Measurements from ENCODE around the gene LIMA1.
"Not testable (repeated sequence)": the region's sequence is repeated elsewhere in the genome, so short reads cannot be mapped to it uniquely, and the experiment has no call there.

LIMA1 gene

DNA sequence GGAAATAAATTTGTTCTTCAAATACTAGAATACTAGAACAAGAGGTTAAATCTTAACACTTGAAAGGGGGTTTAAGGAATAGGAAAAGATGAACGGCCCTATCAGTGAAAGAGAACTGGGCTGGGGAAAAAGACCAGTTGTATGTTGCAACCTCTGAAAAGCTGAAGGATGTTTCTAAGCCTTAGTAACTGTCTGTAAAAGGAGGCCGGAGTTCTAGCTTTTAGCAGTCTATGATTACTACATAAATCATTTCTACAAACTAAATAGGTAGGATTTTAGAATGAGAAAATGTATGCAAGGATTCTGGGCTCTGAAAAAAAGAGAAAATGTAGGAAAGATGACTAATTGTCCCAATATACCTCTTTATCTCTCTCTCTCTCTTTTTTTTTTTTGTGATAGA lies 121.1 kb downstream of the LIMA1 start:
- no peak overlapping the region for H3K4me3 ChIP-seq (ENCODE audit: low read depth, low read length)
- no peak for DNase-seq (ENCODE audit: low read depth)
- no peak for TF ChIP-seq CTCF (IDR thresholded peaks at IDR 0.05; ENCODE audit: control insufficient read depth, extremely low read depth, insufficient read depth)

GRCh38 chr12:50160643-50161042 lies 122.7 kb downstream of the LIMA1 start:
- no peak for TF ChIP-seq CTCF (IDR thresholded peaks at IDR 0.05; ENCODE audit: control insufficient read depth, extremely low read depth, insufficient read depth)
- no peak for DNase-seq (ENCODE audit: low read depth)
- no peak overlapping the region for H3K4me3 ChIP-seq (ENCODE audit: low read depth, low read length)

DNA sequence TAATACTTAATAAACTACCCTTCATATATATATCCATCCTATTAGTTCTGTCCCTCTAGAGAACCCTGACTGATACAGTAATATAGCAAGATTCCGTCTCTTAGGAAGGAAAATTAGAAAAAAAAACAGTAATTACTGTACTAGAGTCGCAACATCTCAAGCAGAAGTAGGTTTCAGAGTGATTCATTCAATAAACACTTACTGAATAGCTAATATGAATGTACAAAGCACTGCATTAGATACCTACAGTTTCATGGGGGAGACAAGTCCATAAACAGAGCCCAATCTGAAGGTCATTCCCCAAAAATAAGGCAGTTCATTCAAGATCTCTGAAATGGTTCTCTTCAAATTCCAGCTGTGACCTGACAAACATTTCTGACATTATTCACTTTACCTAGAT lies 126.1 kb downstream of the LIMA1 start:
- no peak for DNase-seq (ENCODE audit: low read depth)
- no peak for TF ChIP-seq CTCF (IDR thresholded peaks at IDR 0.05; ENCODE audit: control insufficient read depth, extremely low read depth, insufficient read depth)
- no peak overlapping the region for H3K4me3 ChIP-seq (ENCODE audit: low read depth, low read length)

GRCh38 chr12:50156641-50157040 lies 126.7 kb downstream of the LIMA1 start:
- H3K4me3 ChIP-seq (ENCODE audit: low read depth, low read length), result no peak overlapping the region
- DNase-seq (ENCODE audit: low read depth), result no peak
- TF ChIP-seq CTCF (IDR thresholded peaks at IDR 0.05; ENCODE audit: control insufficient read depth, extremely low read depth, insufficient read depth), result no peak

DNA sequence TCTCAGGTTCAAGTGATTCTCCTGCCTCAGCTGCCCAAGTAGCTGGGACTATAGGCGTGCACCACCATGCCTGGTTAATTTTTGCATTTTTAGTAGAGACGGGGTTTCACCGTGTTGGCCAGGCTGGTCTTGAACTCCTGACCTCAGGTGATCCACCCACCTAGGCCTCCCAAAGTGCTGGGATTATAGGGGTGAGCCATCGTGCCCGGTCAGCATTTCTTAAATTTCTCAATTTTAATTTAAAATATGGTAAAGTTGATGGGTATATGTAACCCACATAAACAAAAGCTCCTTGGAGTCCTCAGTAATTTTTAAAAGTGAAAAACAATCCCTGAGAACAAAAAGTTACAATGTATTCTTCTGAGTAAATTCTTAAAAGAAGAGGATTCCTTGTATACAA lies 128.4 kb downstream of the LIMA1 start:
- not testable (repeated sequence) for DNase-seq (ENCODE audit: low read depth); H3K4me3 ChIP-seq (ENCODE audit: low read depth, low read length)

GRCh38 chr12:50151047-50151687 lies 132.2 kb downstream of the LIMA1 start:
- no peak for TF ChIP-seq CTCF (IDR thresholded peaks at IDR 0.05; ENCODE audit: control insufficient read depth, extremely low read depth, insufficient read depth)

GRCh38 chr12:50149311-50149710 lies 134.0 kb downstream of the LIMA1 start:
- no peak overlapping the region for H3K4me3 ChIP-seq (ENCODE audit: low read depth, low read length)
- no peak for DNase-seq (ENCODE audit: low read depth)
- no peak for TF ChIP-seq CTCF (IDR thresholded peaks at IDR 0.05; ENCODE audit: control insufficient read depth, extremely low read depth, insufficient read depth)

More at GRCh38 chr12:50151047-50151687, 132.2 kb downstream of the LIMA1 start:
- no peak overlapping the region for H3K4me3 ChIP-seq (ENCODE audit: low read depth, low read length)
- DNase-seq (ENCODE audit: low read depth), result no peak

- not testable (repeated sequence) for H3K4me3 ChIP-seq (ENCODE audit: low read depth, low read length); DNase-seq (ENCODE audit: low read depth)
Observed at GRCh38 chr12:50148011-50148410, 135.3 kb downstream of the LIMA1 start.
